Measurements from ENCODE around the gene DNAH17.

DNAH17 gene, protein sequence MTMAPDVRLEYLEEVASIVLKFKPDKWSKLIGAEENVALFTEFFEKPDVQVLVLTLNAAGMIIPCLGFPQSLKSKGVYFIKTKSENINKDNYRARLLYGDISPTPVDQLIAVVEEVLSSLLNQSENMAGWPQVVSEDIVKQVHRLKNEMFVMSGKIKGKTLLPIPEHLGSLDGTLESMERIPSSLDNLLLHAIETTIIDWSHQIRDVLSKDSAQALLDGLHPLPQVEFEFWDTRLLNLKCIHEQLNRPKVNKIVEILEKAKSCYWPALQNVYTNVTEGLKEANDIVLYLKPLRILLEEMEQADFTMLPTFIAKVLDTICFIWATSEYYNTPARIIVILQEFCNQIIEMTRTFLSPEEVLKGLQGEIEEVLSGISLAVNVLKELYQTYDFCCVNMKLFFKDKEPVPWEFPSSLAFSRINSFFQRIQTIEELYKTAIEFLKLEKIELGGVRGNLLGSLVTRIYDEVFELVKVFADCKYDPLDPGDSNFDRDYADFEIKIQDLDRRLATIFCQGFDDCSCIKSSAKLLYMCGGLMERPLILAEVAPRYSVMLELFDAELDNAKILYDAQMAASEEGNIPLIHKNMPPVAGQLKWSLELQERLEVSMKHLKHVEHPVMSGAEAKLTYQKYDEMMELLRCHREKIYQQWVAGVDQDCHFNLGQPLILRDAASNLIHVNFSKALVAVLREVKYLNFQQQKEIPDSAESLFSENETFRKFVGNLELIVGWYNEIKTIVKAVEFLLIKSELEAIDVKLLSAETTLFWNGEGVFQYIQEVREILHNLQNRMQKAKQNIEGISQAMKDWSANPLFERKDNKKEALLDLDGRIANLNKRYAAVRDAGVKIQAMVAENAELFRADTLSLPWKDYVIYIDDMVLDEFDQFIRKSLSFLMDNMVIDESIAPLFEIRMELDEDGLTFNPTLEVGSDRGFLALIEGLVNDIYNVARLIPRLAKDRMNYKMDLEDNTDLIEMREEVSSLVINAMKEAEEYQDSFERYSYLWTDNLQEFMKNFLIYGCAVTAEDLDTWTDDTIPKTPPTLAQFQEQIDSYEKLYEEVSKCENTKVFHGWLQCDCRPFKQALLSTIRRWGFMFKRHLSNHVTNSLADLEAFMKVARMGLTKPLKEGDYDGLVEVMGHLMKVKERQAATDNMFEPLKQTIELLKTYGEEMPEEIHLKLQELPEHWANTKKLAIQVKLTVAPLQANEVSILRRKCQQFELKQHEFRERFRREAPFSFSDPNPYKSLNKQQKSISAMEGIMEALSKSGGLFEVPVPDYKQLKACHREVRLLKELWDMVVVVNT (N-terminal part only)

GRCh38 chr17:78577296-78577695, at the start of gene DNAH17:
Gene DNAH17 (minus strand): TSS chr17:78577396. CDS start chr17:78575057, 2,339 bp downstream.
- TF ChIP-seq CTCF (IDR thresholded peaks at IDR 0.05; ENCODE audit: unreplicated experiment in 3 of 3): no peak
- Mint-ChIP-seq H3K9me3 (no peaks in the 10 kb centered on the region), H3K4me1 (peaks cover 16% of the 10 kb centered on the region), H3K27me3 (ENCODE audit: low read depth) (peaks cover 5% of the 10 kb centered on the region), H3K27ac (peak within 1 kb of the TSS in 2 of 3 experiments; percentile 22 to 77), H3K4me3 (no peak within 1 kb of the TSS), H3K36me3 (ENCODE audit: low read depth) (no peaks in the 10 kb centered on the region)

DNA sequence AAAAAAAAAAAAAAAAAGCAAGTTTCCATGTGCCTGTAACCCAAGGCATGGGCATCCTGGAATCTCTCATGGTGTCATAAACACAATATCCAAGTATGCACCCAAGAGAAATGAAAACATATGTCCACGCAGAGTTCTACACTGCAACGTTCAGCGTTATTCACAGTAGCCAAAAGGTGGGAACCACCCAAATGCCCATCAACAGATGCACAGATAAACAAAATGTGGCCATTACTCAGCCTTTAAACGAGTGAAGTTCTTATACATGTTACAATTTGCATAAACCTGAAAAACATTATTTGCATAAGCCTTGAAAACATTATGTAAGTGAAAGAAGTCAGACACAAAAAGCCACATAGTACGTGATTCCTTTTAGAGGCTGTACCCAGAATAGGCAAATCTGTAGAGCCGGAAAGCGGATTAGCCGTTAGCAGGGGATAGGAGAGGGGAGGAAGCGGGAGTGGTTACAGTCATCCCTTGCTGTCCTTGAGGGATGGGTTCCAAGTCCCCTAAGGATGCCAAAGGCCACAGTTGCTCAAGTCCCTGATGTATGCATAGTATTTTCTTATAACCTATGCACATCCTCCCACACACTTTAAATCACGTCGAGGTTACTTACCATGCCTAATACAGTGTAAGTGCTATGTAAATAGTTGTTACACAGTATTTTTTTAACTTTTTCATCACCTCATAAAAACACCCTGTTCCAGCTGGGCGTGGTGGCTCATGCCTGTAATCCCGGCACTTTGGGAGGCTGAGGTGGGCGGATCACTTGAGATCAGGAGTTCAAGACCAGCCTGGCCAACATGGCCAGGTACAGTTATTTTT, 47.3 kb upstream of the DNAH17 start:
- Mint-ChIP-seq H3K4me3 (no peak overlapping the region), H3K4me1 (peaks cover 16% of the 10 kb centered on the region), H3K27ac (no peak overlapping the region), H3K9me3 (peaks cover 11% of the 10 kb centered on the region), H3K27me3 (ENCODE audit: low read depth) (peaks cover 7% of the 10 kb centered on the region), H3K36me3 (ENCODE audit: low read depth) (peaks cover 3% of the 10 kb centered on the region)
- TF ChIP-seq CTCF (IDR thresholded peaks at IDR 0.05; ENCODE audit: unreplicated experiment in 3 of 3): no peak

DNA sequence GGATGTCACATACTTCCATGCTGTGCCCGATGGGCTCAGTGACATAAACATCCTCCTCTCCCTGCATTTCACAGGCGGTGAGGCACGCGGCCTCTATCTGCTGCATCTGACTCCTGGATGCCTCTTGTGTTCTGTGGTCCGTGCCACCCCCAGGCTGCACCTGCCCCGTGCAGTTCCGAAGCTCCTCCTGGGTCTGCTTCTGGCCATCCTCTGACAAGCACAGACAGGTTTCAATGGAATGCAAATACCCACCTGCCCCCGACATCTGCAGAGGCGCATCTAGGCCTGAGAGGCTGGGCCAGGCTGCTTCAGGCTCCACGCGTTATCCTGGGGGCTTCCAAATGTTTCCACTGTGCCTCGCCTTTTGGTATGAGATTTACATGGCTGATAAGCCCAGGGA, 46.3 kb upstream of the DNAH17 start:
- Mint-ChIP-seq H3K4me1 (peaks cover 16% of the 10 kb centered on the region), H3K9me3 (peaks cover 11% of the 10 kb centered on the region), H3K36me3 (ENCODE audit: low read depth) (peaks cover 3% of the 10 kb centered on the region), H3K27ac (no peak overlapping the region), H3K27me3 (ENCODE audit: low read depth) (peaks cover 4% of the 10 kb centered on the region), H3K4me3 (no peak overlapping the region)
- no peak for TF ChIP-seq CTCF (IDR thresholded peaks at IDR 0.05; ENCODE audit: unreplicated experiment in 3 of 3)

DNA sequence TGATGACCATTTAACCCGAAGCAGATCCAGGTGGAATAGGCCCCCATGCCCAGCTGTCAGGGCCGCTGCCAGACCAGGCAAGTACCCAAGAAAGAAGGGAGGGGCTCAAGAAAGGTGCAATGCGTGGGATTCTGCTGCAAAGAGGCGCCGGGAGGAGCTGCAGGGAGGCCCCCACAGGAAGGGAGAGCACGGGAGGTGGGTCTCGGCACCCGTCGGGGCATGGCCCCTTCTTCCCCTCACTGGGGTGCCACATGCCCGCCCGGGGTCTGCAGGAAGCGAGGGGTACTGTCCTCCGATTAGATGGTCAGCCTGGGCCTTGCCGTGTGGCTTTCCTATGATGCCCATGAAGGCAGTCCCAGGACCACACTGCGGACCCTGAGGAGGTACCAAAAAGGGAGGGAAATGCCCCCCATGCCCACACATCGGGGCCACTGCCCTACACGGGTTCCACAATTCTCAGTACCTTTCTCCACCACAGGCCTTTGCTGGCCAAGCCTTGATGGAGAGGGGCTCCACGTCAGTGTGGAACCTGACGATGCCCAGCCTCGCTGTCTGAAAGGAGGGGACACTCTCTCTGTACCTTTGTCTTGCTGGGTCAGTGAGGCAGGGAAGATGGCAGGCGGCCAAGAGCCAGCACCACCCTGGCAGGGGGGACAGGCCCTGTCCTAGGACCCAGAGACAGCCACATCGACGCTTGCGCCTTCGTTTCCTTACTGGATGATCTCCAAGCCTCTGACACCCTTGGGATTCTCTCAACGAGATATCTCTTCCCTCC, 45.5 kb upstream of the DNAH17 start:
- Mint-ChIP-seq H3K27me3 (ENCODE audit: low read depth) (no peaks in the 10 kb centered on the region), H3K4me1 (peaks cover 19% of the 10 kb centered on the region), H3K27ac (no peak overlapping the region), H3K9me3 (peaks cover 17% of the 10 kb centered on the region), H3K36me3 (ENCODE audit: low read depth) (peaks cover 3% of the 10 kb centered on the region), H3K4me3 (no peak overlapping the region)
- no peak for TF ChIP-seq CTCF (IDR thresholded peaks at IDR 0.05; ENCODE audit: unreplicated experiment in 3 of 3)
